CMK (cell line): ENCODE results near the gene OR5C1.
"Not testable (repeated sequence)": the region's sequence is repeated elsewhere in the genome, so short reads cannot be mapped to it uniquely, and the experiment has no call there.

Experiments
- DNase-seq: peaks from one replicate; pipeline ENCODE4 v3.0.0-alpha.2; 2010; ENCODE audit warnings: low read depth

The OR5C1 gene

GRCh38 chr9:122788831-122789230, at the start of gene OR5C1:
Gene OR5C1 (plus strand): TSS chr9:122788933. CDS start chr9:122788933, 0 bp downstream.
- no peak for DNase-seq

GRCh38 chr9:122742003-122742402, 46.7 kb upstream of the OR5C1 start, which contains the start of gene OR1L6:
Gene OR1L6 (plus strand): TSS chr9:122742303. CDS start chr9:122749848, 7,545 bp downstream.
- DNase-seq, result no peak

GRCh38 chr9:122754825-122755224, 33.9 kb upstream of the OR5C1 start:
- no peak for DNase-seq

GRCh38 chr9:122767817-122768216, 20.9 kb upstream of the OR5C1 start:
- no peak for DNase-seq

- no peak for DNase-seq
These were observed 11.7 kb upstream of the OR5C1 start for GRCh38 chr9:122777052-122777451.

- no peak for DNase-seq
These were observed 10.7 kb upstream of the OR5C1 start for GRCh38 chr9:122777935-122778627.

GRCh38 chr9:122779181-122779580, 9.6 kb upstream of the OR5C1 start:
- no peak for DNase-seq

- no peak for DNase-seq
These were observed 8.7 kb upstream of the OR5C1 start for GRCh38 chr9:122780026-122780425.

GRCh38 chr9:122781671-122782070, 7.1 kb upstream of the OR5C1 start:
- DNase-seq, result no peak

- no peak for DNase-seq
These were observed 3.5 kb upstream of the OR5C1 start for GRCh38 chr9:122785269-122785668.

- DNase-seq, result no peak
These were observed 2.4 kb upstream of the OR5C1 start for GRCh38 chr9:122786338-122786737.

GRCh38 chr9:122789256-122790046, 718 bp downstream of the OR5C1 start:
- no peak for DNase-seq

GRCh38 chr9:122791872-122792669, 3.3 kb downstream of the OR5C1 start:
- no peak for DNase-seq

GRCh38 chr9:122797316-122798063, 8.8 kb downstream of the OR5C1 start:
- DNase-seq, result no peak

GRCh38 chr9:122800066-122801060, 11.6 kb downstream of the OR5C1 start, which contains the start of gene OR1K1:
Gene OR1K1 (plus strand): TSS chr9:122800123. CDS start chr9:122800123, 0 bp downstream.
- no peak for DNase-seq

GRCh38 chr9:122806661-122807060, 17.9 kb downstream of the OR5C1 start:
- no peak for DNase-seq

GRCh38 chr9:122807271-122807900, 18.7 kb downstream of the OR5C1 start:
- no peak for DNase-seq

- no peak for DNase-seq
These were observed 19.4 kb downstream of the OR5C1 start for GRCh38 chr9:122808141-122808540.

- DNase-seq, result not testable (repeated sequence)
These were observed 20.5 kb downstream of the OR5C1 start for GRCh38 chr9:122809261-122809660.
